SU-DHL-6 (cell line): ENCODE data around the gene SLC7A8.

Experiments
- CTCF ChIP-seq: fragments of 200-600 bp; sonication (generic); IDR thresholded peaks from one replicate; pipeline ENCODE4 v1.5.1; 2017; ENCODE audit warnings: antibody characterized with exemption, mild to moderate bottlenecking, low read length, moderate library complexity; ENCODE audit not compliant: insufficient read depth, poor library complexity, severe bottlenecking
- EZH2phosphoT487 ChIP-seq: fragments of 200-600 bp; sonication (generic), shearing (Covaris generic); conservative IDR thresholded peaks from 2 replicates; pipeline ENCODE4 v1.6.1; 2018; ENCODE audit warnings: mild to moderate bottlenecking, antibody characterized with exemption, low read length, moderate library complexity, mixed read lengths

- no peak for TF ChIP-seq CTCF
- TF ChIP-seq EZH2phosphoT487: no peak
Measured at GRCh38 chr14:23143911-23144310, 39.5 kb downstream of the SLC7A8 start.
